ENCODE measurements around the gene LCN12.

- no peak for TF ChIP-seq POLR2A (IDR thresholded peaks at IDR 0.05; ENCODE audit: extremely low read depth, insufficient read length)
- TF ChIP-seq CTCF (IDR thresholded peaks at IDR 0.05; ENCODE audit: low read depth, low read length), result no peak
These were observed 40.8 kb downstream of the LCN12 start for GRCh38 chr9:136992819-136993369.

Data from NB4 (cell line).